NCI-H2227 (cell line): Measurements from ENCODE around the gene FGF14.

Source experiments
- DNase-seq: peaks from one replicate; lab custom pipeline; 2025; ENCODE audit not compliant: unreplicated experiment; lab: John Stamatoyannopoulos, UW

Gene FGF14

DNA sequence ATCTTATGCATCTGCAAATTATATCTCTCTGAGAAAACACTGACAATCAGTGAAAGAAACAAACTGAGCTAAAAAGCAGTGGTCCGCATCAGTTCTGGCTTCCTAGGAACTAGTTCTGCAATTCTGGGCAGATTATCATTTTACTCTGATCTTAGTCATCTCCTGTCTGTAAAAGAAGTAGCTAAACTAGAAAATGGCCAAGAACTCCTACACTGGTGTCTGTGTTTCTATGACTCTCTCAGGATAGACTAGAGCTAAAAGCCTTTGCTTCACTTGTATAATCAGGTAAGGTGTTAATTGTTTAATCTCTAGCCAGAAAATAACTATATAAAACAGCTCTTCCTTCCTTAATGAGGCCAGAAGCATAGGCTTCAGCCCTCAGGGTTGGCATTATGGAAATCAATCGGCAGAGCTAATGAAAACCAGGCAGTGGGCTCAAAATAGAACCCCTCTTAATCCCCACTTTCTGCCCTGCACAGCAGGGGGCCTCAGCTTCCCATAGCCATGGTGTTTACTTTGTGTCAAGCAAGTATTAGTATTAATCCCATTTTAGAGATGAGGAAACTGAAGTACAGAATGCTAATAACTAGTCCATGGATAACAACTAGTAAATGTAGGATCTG lies 459.2 kb downstream of the FGF14 start:
- no peak for DNase-seq

DNA sequence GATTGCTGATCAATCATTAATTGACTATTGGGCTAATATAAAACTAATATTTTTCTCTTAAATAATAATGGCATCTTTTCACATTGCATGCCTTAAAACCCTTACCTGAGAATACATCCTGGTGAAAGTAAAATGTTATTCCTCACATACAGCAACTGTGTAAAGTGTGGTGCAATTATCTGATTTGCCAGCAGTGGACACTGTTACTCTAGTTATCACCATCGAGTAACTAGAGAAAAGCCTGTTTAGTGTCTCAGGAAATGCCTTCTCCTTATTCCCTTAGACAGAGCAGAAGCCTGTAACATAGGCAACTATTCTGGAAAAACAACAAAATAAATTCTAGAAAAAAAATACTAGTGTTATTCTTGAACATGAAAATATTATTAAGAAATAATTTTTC lies 459.8 kb downstream of the FGF14 start:
- peak; percentile 70 for DNase-seq

DNA sequence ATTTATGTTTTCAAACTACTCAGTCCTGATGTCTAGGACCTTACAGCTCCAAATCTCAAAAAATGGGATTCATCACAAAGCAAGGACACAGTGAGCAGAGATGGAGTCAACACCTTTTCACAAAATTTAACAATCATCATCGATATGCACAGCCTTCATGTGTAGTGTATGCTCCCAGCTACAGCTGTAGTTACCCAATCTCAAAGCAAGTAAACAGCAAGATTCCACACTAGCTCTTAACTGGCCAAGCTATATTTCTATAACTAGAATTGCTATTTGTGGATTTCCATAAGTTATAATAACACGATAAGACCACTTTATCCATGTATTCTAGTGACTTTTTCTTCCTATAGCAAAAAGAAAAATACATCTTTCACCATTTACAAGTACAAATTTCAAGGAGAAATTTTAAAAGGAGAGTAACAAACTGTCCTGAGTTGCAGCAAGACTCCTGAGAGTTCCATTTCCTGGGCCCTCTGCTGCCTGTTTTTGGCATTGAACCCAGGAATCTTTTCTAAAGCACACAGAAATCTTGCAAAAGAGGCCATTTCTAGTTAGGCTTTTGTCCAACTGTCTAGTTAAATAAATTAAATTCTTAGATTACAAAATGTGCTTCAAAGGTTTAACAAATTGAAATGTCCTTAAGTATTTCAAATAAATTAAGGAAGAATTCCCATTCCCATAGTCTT lies 460.6 kb downstream of the FGF14 start:
- no peak for DNase-seq

DNA sequence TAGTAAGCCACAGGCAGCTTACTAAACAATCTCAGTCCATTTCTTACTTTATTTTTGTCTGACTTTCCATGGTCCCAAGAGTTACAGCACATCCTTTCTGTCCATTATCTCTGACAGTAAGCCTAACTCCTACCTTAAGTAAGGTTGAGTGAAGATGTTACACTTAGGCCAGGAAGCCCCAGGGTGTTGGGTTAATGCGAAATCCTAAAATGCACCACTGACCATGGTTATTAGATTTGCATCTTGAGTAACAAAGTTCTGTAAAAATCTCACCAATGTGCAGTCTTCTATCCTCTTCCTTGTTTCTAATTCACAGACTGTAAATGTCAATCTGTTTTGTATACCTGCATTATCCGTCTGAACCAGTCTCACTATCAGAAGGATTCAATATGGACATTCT lies 462.5 kb downstream of the FGF14 start:
- DNase-seq = no peak

DNA sequence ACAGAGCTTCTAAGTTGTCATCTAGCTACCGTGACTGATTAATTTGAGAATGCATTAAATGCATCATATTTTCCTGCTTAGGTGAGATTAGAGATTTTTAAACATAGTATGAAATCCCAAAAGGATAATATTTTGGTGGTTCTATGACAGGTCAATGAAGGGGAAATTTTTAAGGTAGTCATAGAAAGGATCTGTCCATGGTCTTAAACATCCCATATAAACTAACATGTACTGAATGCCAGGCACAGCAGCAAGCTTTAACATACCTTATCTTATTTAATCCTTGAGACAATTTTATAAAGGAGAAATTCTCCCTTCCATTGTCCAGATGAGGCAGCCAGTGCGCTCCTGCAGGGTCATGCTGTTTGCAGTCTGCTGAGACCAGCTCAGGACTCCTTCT lies 466.0 kb downstream of the FGF14 start:
- DNase-seq = no peak

DNA sequence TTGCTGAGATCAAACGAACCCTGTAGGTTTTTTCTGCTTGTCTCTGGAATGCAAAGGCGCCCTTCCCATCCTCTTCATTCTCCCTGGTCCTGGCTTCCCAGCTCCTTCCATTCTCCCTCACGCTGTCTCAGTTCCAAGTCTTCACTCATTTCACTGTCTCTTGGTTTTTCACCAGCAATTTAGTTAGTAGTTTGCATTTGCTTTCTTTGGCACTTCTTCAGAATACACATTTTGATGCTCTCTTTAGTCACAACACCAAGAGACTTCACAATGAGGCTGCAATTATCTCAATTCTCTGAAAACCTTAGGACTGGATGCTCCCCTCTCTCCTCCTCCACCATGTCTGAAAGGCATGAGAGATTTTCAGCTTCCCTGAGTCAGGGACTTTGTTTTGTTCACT lies 470.7 kb downstream of the FGF14 start:
- DNase-seq = no peak

DNA sequence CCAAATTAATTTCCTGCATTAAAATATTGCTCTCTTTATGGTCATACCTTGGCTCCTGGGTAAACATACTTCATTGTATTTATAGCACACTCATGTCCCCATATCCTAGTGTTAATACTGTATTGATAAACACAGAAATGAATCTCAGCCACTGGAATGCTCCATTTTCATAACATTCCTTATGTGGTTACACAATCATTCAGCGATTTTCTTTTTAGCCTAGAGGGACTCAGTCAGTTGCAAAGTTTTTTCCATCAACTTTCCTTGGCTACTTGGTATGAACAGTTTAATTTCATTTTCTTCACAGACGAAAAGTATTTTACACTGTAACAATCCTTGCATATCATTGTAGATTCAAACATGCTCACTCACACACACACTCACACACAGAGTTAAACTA lies 471.5 kb downstream of the FGF14 start:
- DNase-seq = no peak

- DNase-seq = no peak
Observed at GRCh38 chr13:101925731-101926130, 476.1 kb downstream of the FGF14 start.

DNA sequence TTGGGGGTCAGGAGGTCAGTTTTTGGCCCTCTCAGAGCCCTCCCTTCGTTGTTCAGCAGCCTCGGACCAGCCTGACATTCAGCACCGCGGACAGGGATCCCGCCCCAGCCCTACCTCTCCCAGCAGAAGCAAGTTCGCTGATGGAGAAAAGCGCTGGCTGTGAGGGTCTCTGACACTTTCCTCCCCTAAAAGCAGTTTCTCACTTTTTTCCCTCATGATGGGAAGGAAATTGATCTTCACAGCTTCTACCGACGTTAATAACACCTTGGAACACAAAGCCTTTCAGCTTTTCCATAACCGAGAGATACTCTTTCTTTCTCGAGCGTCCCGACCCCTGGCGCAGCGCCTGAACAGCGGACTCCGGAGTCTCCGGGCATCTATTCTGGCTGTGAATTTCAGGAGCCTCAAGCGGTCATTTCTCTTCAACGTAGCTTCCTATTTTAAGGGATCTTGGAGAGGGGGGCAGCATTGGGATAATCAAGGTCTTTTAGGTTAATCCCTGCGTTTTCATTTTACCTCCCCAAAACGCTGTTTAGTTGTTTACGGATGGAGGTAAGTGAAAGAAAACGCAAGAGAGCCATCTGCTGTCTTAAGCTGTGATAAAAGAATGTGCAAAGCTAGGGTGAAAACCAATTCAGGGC lies 482.2 kb downstream of the FGF14 start:
- peak; percentile 23 for DNase-seq

DNA sequence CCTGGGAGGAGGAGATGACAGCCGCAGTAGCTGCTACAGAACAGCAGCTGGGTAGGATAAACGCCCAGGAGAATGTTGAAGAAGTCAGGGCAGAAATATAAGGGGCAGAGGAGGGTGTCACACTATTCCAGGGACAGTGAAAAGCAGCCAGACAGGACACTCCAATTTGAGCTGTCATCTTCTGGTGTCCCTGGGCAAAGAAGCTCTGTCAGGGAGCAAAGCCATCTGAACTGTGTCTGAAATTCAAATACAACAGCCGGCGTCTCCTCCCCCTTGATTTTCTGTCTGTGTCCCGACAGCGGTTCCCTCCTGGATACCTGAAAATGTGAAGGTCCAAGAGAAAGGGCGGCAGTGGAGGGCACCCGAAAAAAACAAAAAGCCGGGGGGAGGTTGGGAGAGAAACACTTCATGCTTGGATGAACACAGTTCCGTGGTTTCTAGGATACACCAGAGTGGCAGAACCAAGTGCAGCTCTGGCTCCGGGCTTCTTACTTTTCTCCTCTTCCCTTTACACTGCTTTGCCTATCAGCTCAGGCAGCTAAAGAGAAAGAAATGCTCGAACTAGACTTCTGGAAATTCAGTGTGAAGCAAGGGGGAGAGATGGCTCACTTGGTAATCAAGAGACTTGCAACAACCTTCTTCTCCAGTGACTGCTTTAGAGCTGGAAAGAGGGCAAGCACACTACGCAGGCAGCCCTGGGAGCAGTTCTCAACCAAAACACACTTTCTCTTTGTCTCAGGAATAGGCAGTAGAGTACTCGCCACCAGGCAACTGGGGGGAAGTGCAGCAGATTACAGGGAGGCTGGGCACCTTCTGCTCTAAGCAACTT lies 483.8 kb downstream of the FGF14 start:
- peak; percentile 24 for DNase-seq

- peak; percentile 6 for DNase-seq
Observed at GRCh38 chr13:101917475-101917810, 484.4 kb downstream of the FGF14 start.

GRCh38 chr13:101916775-101917474 lies 484.9 kb downstream of the FGF14 start:
- DNase-seq = no peak

DNA sequence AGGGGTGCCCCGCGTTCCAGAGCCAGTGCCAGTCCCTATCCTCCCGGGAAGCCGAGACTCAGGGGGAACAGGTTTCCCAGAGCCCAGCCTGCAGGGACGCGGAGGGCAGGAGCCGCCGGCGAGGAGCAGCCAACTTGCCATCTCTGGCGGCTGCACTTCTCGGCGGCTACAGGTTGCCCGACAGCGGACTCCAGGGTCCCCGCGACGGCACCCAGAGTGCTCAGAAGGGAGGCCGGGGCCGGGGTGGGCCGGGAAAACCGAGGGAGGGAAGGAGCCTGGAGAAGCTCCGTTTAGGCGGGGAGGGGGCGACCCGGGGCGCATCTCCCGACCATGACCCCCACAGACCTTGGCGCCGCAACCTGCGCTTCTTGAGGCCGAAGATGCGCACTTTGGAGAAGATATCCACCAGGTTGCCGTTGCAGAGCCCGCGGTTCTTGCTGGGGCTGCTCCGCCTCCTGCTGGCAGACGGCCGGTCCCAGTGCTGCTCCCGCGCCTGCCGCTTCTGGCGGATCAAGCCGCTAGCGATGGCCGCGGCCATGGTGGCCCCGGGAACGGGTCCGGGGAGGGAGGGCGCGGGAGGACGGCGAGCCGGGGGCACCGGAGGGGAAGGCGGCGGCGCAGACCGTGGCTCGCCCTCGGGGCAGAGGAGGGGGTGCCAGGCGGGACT lies 485.6 kb downstream of the FGF14 start:
- DNase-seq = peak; percentile 60

DNA sequence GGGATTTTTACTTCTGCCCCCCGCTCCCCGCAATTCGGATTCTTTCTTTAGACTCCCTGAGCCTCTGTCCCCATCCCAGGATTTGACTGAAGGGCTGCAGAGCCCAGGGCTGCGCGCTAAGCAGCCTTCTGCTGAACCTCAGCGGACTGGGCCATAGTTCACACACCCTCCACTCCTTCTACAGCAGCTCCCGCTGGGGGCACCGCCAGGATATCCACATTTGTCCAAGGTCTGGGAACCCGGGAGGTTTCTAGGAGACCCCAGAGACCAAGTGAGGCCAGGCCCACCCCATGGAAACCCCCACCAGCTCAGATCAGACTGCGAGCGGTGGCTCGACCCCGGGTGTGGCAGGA lies 486.1 kb downstream of the FGF14 start:
- DNase-seq = no peak

DNA sequence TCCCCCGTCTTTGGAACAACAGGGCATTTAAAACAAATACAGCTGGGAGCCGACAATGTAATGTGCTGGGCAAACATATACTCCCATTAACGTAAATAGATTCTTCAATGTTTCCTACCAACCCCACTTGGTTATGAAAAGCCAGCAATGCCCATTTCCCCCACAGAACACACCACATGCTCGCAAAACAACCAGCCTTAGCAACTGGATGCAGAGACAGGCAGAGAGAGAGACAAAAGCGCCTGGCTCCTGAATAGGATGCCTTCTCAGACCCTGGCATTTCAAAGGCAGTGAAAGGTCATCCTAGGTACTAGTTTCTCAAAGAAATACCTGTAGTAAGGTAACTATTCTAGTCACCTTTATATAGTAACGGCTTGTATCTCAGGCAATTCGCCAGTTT lies 486.5 kb downstream of the FGF14 start:
- DNase-seq = peak; percentile 17

DNA sequence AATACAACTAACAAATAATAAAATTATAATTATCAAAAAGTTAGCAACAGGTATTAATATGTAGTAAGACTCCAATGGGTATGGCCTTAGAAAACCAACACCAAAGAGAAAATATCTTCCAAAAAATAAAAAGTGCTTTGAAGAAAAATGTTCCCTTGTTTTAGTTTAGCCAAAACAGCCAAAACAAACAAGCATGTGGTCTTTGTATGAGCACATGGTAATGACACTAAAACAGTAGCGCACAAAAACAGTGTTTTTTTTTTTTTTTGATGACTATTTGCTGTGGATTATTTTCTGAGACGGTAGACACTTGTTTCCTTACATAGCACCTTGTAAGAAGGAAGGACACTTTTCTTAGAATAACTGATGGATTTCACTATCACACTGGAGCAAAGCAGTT lies 490.1 kb downstream of the FGF14 start:
- DNase-seq = no peak

- DNase-seq = no peak
Observed at GRCh38 chr13:101903890-101904289, 498.0 kb downstream of the FGF14 start.

- no peak for DNase-seq
Observed at GRCh38 chr13:101898676-101899075, 503.2 kb downstream of the FGF14 start.

GRCh38 chr13:101896541-101896940 lies 505.3 kb downstream of the FGF14 start:
- DNase-seq = no peak

GRCh38 chr13:101893021-101893420 lies 508.8 kb downstream of the FGF14 start:
- no peak for DNase-seq

- no peak for DNase-seq
Observed at GRCh38 chr13:101892296-101892695, 509.6 kb downstream of the FGF14 start.
